OCI-LY1 (cell line): ENCODE measurements around the gene DUSP1.

Source experiments
- H2AFZ ChIP-seq: fragments of 200-600 bp; sonication (generic), shearing (Covaris generic); 2 replicates; pipeline ENCODE4 v1.6.0; 2014; ENCODE audit warnings: antibody characterized with exemption, mild to moderate bottlenecking, low read length
- H3F3A ChIP-seq: fragments of 200-600 bp; sonication (generic), shearing (Covaris generic); 2 replicates; pipeline ENCODE4 v1.6.0; 2014; ENCODE audit warnings: mild to moderate bottlenecking, antibody characterized with exemption, low read length, moderate library complexity; ENCODE audit not compliant: insufficient read depth
- H3K27ac ChIP-seq: fragments of 200-600 bp; sonication (generic); 2 replicates; pipeline ENCODE4 v1.5.1; 2014; ENCODE audit warnings: low read length, mixed run types, mild to moderate bottlenecking, low read depth; ENCODE audit not compliant: poor library complexity, severe bottlenecking
- H3K27me3 ChIP-seq: fragments of 200-600 bp; sonication (generic); 2 replicates; pipeline ENCODE4 v1.6.0; 2014; ENCODE audit warnings: antibody characterized with exemption, mild to moderate bottlenecking, low read length, moderate library complexity; ENCODE audit not compliant: insufficient read depth
- H3K36me3 ChIP-seq: fragments of 200-600 bp; sonication (generic); 2 replicates; pipeline ENCODE4 v1.6.1; 2014; ENCODE audit warnings: mild to moderate bottlenecking, antibody characterized with exemption, low read length, moderate library complexity, mixed read lengths; ENCODE audit not compliant: insufficient read depth
- H3K4me1 ChIP-seq: fragments of 200-600 bp; sonication (generic); 2 replicates; pipeline ENCODE4 v1.5.1; 2014; ENCODE audit warnings: mild to moderate bottlenecking, low read length, moderate library complexity; ENCODE audit not compliant: insufficient read depth, severe bottlenecking
- H3K4me2 ChIP-seq: fragments of 200-600 bp; sonication (generic), shearing (Covaris generic); 2 replicates; pipeline ENCODE4 v1.6.1; 2014; ENCODE audit warnings: low read length
- H3K4me3 ChIP-seq: fragments of 200-600 bp; sonication (generic); 2 replicates; pipeline ENCODE4 v1.5.1; 2014; ENCODE audit warnings: low read length, low read depth, mild to moderate bottlenecking, mixed read lengths; ENCODE audit not compliant: poor library complexity, severe bottlenecking
- H3K79me2 ChIP-seq: fragments of 200-600 bp; shearing (Covaris generic); 2 replicates; pipeline ENCODE4 v1.6.1; 2016; ENCODE audit warnings: mixed run types, low read length, mixed read lengths; ENCODE audit not compliant: insufficient read depth
- H3K9ac ChIP-seq: fragments of 200-600 bp; sonication (generic), shearing (Covaris generic); 2 replicates; pipeline ENCODE4 v1.6.1; 2014; ENCODE audit warnings: mild to moderate bottlenecking, low read length, mixed read lengths
- H3K9me2 ChIP-seq: fragments of 200-600 bp; sonication (generic), shearing (Covaris generic); 2 replicates; pipeline ENCODE4 v1.6.1; 2014; ENCODE audit warnings: low read depth, mild to moderate bottlenecking, low read length, mixed read lengths
- H3K9me3 ChIP-seq: fragments of 200-600 bp; shearing (Covaris generic); 2 replicates; pipeline ENCODE4 v1.6.1; 2014; ENCODE audit warnings: low read length, mixed read lengths
- H4K20me1 ChIP-seq: fragments of 200-600 bp; sonication (generic), shearing (Covaris generic); 2 replicates; pipeline ENCODE4 v1.6.0; 2016; ENCODE audit warnings: mild to moderate bottlenecking, low read length; ENCODE audit not compliant: insufficient read depth
- CTCF ChIP-seq: fragments of 200-600 bp; sonication (generic), shearing (Covaris generic); IDR thresholded peaks from 2 replicates; pipeline ENCODE4 v1.5.1; 2017; ENCODE audit warnings: mild to moderate bottlenecking, antibody characterized with exemption, low read length, moderate library complexity, mixed read lengths
- EZH2 ChIP-seq: fragments of 200-600 bp; sonication (generic), shearing (Covaris generic); IDR thresholded peaks from 2 replicates; pipeline ENCODE4 v1.8.0; 2017; ENCODE audit warnings: borderline replicate concordance, mixed run types, mild to moderate bottlenecking, antibody characterized with exemption, low read length, moderate library complexity, mixed read lengths

Gene DUSP1

GRCh38 chr5:172791286-172791685, 20.3 kb upstream of the DUSP1 start:
- no peaks in the 10 kb centered on the region for H3F3A ChIP-seq
- TF ChIP-seq EZH2, result no peak
- TF ChIP-seq CTCF, result no peak
- H3K27ac ChIP-seq, result no peak overlapping the region
- no peaks in the 10 kb centered on the region for H3K79me2 ChIP-seq
- no peaks in the 10 kb centered on the region for H4K20me1 ChIP-seq
- H3K36me3 ChIP-seq, result no peaks in the 10 kb centered on the region
- H3K9me3 ChIP-seq, result no peaks in the 10 kb centered on the region
- no peak overlapping the region for H3K4me3 ChIP-seq
- H3K4me2 ChIP-seq, result no peak overlapping the region
- no peak overlapping the region for H2AFZ ChIP-seq
- no peaks in the 10 kb centered on the region for H3K4me1 ChIP-seq
- H3K9me2 ChIP-seq, result no peaks in the 10 kb centered on the region
- no peaks in the 10 kb centered on the region for H3K27me3 ChIP-seq
- no peak overlapping the region for H3K9ac ChIP-seq

GRCh38 chr5:172790496-172790889, 19.5 kb upstream of the DUSP1 start:
- H4K20me1 ChIP-seq, result no peaks in the 10 kb centered on the region
- H3K4me3 ChIP-seq, result no peak overlapping the region
- no peaks in the 10 kb centered on the region for H3F3A ChIP-seq
- H3K4me1 ChIP-seq, result no peaks in the 10 kb centered on the region
- no peaks in the 10 kb centered on the region for H3K27me3 ChIP-seq
- H3K27ac ChIP-seq, result no peak overlapping the region
- H3K36me3 ChIP-seq, result no peaks in the 10 kb centered on the region
- H3K9me2 ChIP-seq, result no peaks in the 10 kb centered on the region
- H3K9me3 ChIP-seq, result no peaks in the 10 kb centered on the region
- no peaks in the 10 kb centered on the region for H3K79me2 ChIP-seq
- no peak overlapping the region for H2AFZ ChIP-seq
- H3K9ac ChIP-seq, result no peak overlapping the region
- H3K4me2 ChIP-seq, result no peak overlapping the region
- TF ChIP-seq EZH2 (no peak), CTCF (no peak)

- no peak overlapping the region for H3K27ac ChIP-seq
- H2AFZ ChIP-seq, result no peak overlapping the region
- no peaks in the 10 kb centered on the region for H3K27me3 ChIP-seq
- no peaks in the 10 kb centered on the region for H3K79me2 ChIP-seq
- H3K36me3 ChIP-seq, result no peaks in the 10 kb centered on the region
- H4K20me1 ChIP-seq, result no peaks in the 10 kb centered on the region
- H3K9me3 ChIP-seq, result no peaks in the 10 kb centered on the region
- no peak overlapping the region for H3K9ac ChIP-seq
- no peaks in the 10 kb centered on the region for H3K4me1 ChIP-seq
- H3K4me2 ChIP-seq, result no peak overlapping the region
- TF ChIP-seq EZH2, result no peak
- TF ChIP-seq CTCF, result no peak
- no peak overlapping the region for H3K4me3 ChIP-seq
- H3F3A ChIP-seq, result no peaks in the 10 kb centered on the region
- H3K9me2 ChIP-seq, result no peaks in the 10 kb centered on the region
Observed at GRCh38 chr5:172789687-172790495, 18.9 kb upstream of the DUSP1 start.
